ENCODE data around the gene ARSB. TPM values are rescaled to one million over a fixed set of nuclear protein-coding genes. Genes with fewer than 3 reads are reported as not detected.
A peak's percentile ranks its signal among the peaks of the same experiment; 100 is the strongest.

ARSB gene
- total RNA-seq, 1 experiment from 2014 or later = 11.4 TPM

DNA sequence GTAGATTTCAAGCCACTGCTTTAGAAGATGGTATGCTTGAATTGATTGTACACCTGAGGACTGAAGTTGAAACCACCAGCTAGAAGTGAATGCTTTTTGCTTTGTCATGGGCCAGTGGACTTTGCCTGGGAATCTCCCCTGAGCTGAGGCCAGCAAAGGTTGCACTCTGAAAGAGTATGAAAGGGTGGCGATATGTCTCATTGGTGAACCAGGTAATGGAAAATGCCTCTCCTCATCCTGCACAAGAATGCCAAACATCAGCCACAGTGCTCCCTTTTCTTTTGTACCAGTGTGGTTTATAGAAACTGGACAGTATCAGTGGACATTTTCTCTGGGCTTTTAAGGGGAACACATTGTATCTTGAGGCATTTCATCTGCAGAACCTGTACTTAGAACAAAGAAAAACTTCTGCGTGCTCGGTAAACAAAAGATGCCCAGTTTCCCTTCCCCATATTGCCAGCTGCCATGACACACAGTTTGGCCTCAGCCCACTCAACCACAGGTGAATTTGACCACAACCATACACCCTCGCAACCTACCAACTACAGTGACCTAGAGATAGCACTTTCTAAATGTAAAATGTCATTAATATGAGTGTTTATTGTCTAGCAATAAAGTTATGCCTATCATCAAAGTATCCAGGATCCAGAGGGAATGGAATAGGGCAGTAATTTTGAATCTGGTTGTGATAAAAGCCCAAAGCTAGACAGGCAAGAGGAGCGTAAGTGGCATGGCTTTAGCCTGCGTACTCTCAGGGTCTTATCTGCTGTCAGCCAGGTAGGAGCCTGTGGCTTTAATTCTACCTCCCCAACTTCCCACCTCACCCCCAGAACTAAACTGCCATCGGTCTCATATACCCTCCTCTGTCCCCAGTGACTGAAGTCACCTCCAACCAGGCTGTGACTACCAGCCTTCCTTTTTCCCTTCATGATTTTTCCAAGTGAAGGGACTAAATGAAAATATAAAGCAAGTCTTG is 257.0 kb downstream of the ARSB start:
- Histone ChIP-seq H2BK15ac (ENCODE audit: low read depth, low read length) (no peak overlapping the region), H2AK5ac (ENCODE audit: insufficient read length, low read length) (no peak overlapping the region), H3K27ac (ENCODE audit: insufficient read length, low read depth, low read length) (no peak overlapping the region), H3K18ac (ENCODE audit: insufficient read length, low read depth, low read length) (no peak overlapping the region), H3K27me3 (ENCODE audit: insufficient read depth, low read length) (no peaks in the 10 kb centered on the region), H2BK12ac (ENCODE audit: insufficient read length, low read depth, low read length) (no peak overlapping the region), H4K8ac (replicated peaks; ENCODE audit: insufficient read length, low read depth, low read length) (no peak overlapping the region), H4K5ac (ENCODE audit: insufficient read length, low read depth, low read length) (no peak overlapping the region), H2BK5ac (ENCODE audit: insufficient read length, low read length) (no peak overlapping the region), H3K9ac (ENCODE audit: extremely low read depth, insufficient read length, low read length) (no peak overlapping the region), H3K14ac (ENCODE audit: insufficient read depth, low read length) (no peak overlapping the region), H2BK120ac (ENCODE audit: low read depth, low read length, poor library complexity, severe bottlenecking) (no peak overlapping the region), H3K9me3 (ENCODE audit: control insufficient read depth, low read depth, low read length) (no peaks in the 10 kb centered on the region), H3K79me2 (ENCODE audit: insufficient read depth, low read length) (no peaks in the 10 kb centered on the region), H2AFZ (ENCODE audit: low read length) (no peak overlapping the region), H4K20me1 (ENCODE audit: control insufficient read depth, insufficient read depth, insufficient read length) (no peaks in the 10 kb centered on the region), H3K23me2 (ENCODE audit: insufficient read length, low read depth, low read length, poor library complexity, severe bottlenecking) (no peaks in the 10 kb centered on the region), H3K79me1 (ENCODE audit: insufficient read depth, low read depth, low read length, poor library complexity, severe bottlenecking) (no peaks in the 10 kb centered on the region), H3K4me1 (ENCODE audit: insufficient read depth, low read length) (peaks cover 5% of the 10 kb centered on the region; the same call in 1 of the 2 replicates), H3T11ph (ENCODE audit: low read length) (no peak overlapping the region), H4K91ac (ENCODE audit: insufficient read length, low read depth, low read length) (no peak overlapping the region), H3K23ac (ENCODE audit: insufficient read length, low read depth, low read length) (no peak overlapping the region), H3K4me2 (ENCODE audit: insufficient read depth, insufficient read length, low read length) (no peak overlapping the region), H2BK20ac (ENCODE audit: low read depth, low read length, poor library complexity, severe bottlenecking) (no peak overlapping the region), H3K4ac (ENCODE audit: low read depth, low read length) (no peak overlapping the region), H3K56ac (ENCODE audit: insufficient read length, low read depth, low read length) (no peak overlapping the region)
- Mint-ChIP-seq H3K9me3 (peaks cover 0 to 4% of the 10 kb centered on the region in 2 experiments; a peak in 2 of 5 replicates), H3K36me3 (ENCODE audit: insufficient read depth in 1 of 3, low read depth in 3 of 3) (peaks cover 0 to 9% (median 2%) of the 10 kb centered on the region in 3 experiments; a peak in 3 of 7 replicates), H3K27me3 (ENCODE audit: low read depth) (no peaks in the 10 kb centered on the region), H3K27ac (0 out of 7 replicates have a peak overlapping the region, but pooled peaks of 1 of the 3 experiments have one; percentile 15), H3K4me1 (peaks cover 29 to 49% of the 10 kb centered on the region in 2 experiments), H3K4me3 (no peak overlapping the region)
- TF ChIP-seq, protein P1, sequence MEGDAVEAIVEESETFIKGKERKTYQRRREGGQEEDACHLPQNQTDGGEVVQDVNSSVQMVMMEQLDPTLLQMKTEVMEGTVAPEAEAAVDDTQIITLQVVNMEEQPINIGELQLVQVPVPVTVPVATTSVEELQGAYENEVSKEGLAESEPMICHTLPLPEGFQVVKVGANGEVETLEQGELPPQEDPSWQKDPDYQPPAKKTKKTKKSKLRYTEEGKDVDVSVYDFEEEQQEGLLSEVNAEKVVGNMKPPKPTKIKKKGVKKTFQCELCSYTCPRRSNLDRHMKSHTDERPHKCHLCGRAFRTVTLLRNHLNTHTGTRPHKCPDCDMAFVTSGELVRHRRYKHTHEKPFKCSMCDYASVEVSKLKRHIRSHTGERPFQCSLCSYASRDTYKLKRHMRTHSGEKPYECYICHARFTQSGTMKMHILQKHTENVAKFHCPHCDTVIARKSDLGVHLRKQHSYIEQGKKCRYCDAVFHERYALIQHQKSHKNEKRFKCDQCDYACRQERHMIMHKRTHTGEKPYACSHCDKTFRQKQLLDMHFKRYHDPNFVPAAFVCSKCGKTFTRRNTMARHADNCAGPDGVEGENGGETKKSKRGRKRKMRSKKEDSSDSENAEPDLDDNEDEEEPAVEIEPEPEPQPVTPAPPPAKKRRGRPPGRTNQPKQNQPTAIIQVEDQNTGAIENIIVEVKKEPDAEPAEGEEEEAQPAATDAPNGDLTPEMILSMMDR (conservative IDR thresholded peaks at IDR 0.05) = no peak
- no peak for DNase-seq
- no CpG with 5 or more reads among the region's 7 CpGs for WGBS (ENCODE audit: extremely low coverage, insufficient read length, low lambda C conversion rate)

Other genes starting within 250 kb of the ARSB start
- gene DMGDH, start 84.4 kb upstream of the ARSB start, total RNA-seq (2021) = 0.37 TPM in 1 of 2 replicates, not detected in the other
- not detected in 2 replicates for gene BHMT2, start 84.5 kb upstream of the ARSB start, total RNA-seq (2021)
- gene BHMT, start 126.5 kb upstream of the ARSB start, total RNA-seq (2021) = 0.72 and 1.4 TPM in 2 replicates

All from H9 (cell line).